ENCODE results near the gene FBXO21. TPM values are rescaled to one million over a fixed set of nuclear protein-coding genes. Genes with fewer than 3 reads are reported as not detected.
A peak's percentile ranks its signal among the peaks of the same experiment; 100 is the strongest.

FBXO21 gene
- total and polyA plus RNA-seq, 2 of the 13 experiments (the other 11 are each of a cell fraction or from before 2014, with no cell fraction given) = 15.6 to 32.5 TPM

DNA sequence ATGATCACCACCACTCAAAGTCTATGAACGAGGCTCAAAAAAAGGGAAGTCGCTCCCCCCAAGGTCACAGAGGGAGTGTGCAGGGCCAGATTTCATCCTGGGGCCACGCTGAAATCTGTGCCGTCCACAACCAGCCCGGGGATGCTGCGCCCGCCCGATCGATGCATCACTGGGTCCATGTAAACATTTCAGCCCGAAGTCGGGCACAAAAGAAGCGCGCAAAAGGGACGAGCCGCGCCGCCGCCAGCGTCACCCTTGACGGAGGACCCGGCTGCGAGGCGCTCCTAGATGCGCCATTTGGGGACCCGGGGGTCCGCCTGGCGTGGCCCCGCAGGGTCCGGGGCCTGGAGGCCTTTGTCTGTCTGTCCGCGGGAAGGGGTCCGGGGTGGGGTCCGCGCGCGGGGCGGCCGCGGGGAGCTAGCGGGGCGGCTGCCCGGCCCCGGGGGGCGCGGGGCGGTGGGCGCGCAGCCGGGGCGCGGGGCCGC, 503 bp downstream of the FBXO21 start (continued):
- TF ChIP-seq, protein P1, sequence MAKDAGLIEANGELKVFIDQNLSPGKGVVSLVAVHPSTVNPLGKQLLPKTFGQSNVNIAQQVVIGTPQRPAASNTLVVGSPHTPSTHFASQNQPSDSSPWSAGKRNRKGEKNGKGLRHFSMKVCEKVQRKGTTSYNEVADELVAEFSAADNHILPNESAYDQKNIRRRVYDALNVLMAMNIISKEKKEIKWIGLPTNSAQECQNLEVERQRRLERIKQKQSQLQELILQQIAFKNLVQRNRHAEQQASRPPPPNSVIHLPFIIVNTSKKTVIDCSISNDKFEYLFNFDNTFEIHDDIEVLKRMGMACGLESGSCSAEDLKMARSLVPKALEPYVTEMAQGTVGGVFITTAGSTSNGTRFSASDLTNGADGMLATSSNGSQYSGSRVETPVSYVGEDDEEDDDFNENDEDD (CRISPR knock-in tag; IDR thresholded peaks at IDR 0.05; ENCODE audit: borderline replicate concordance) = peak; percentile 29; the same call in 1 of the 2 replicates
- TF ChIP-seq SP2 (CRISPR knock-in tag; IDR thresholded peaks at IDR 0.05) (no peak), HOXD1 (CRISPR knock-in tag; IDR thresholded peaks at IDR 0.05) (no peak), HDAC2 (CRISPR knock-in tag; IDR thresholded peaks at IDR 0.05) (peak; percentile 40; the same call in 1 of the 2 replicates), MEIS1 (CRISPR knock-in tag; IDR thresholded peaks at IDR 0.05; ENCODE audit: borderline replicate concordance) (no peak), IRF2 (CRISPR knock-in tag; IDR thresholded peaks at IDR 0.05) (no peak), RBM22 (optimal IDR thresholded peaks at IDR 0.05; ENCODE audit: low read length) (no peak), RFX3 (CRISPR knock-in tag; IDR thresholded peaks at IDR 0.05) (no peak), ZNF572 (CRISPR knock-in tag; IDR thresholded peaks at IDR 0.05) (no peak), ZSCAN30 (CRISPR knock-in tag; IDR thresholded peaks at IDR 0.05) (no peak), CBFB (CRISPR knock-in tag; IDR thresholded peaks at IDR 0.05) (no peak), GLI4 (CRISPR knock-in tag; IDR thresholded peaks at IDR 0.05; ENCODE audit: borderline replicate concordance) (no peak), CCDC6 (CRISPR knock-in tag; IDR thresholded peaks at IDR 0.05) (no peak), HCFC1 (IDR thresholded peaks at IDR 0.05; ENCODE audit: low read depth, low read length) (no peak), ZNF878 (CRISPR knock-in tag; IDR thresholded peaks at IDR 0.05) (0 out of 2 replicates have a peak, but pooled peaks have one; percentile 29), PCBP2 (optimal IDR thresholded peaks at IDR 0.05; ENCODE audit: low read depth, low read length, poor library complexity, severe bottlenecking) (no peak), ZNF713 (CRISPR knock-in tag; IDR thresholded peaks at IDR 0.05) (no peak), CC2D1A (CRISPR knock-in tag; IDR thresholded peaks at IDR 0.05) (no peak)
- TF ChIP-seq, protein P2, sequence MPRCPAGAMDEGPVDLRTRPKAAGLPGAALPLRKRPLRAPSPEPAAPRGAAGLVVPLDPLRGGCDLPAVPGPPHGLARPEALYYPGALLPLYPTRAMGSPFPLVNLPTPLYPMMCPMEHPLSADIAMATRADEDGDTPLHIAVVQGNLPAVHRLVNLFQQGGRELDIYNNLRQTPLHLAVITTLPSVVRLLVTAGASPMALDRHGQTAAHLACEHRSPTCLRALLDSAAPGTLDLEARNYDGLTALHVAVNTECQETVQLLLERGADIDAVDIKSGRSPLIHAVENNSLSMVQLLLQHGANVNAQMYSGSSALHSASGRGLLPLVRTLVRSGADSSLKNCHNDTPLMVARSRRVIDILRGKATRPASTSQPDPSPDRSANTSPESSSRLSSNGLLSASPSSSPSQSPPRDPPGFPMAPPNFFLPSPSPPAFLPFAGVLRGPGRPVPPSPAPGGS (CRISPR knock-in tag; IDR thresholded peaks at IDR 0.05) = no peak
- TF ChIP-seq, protein P3, sequence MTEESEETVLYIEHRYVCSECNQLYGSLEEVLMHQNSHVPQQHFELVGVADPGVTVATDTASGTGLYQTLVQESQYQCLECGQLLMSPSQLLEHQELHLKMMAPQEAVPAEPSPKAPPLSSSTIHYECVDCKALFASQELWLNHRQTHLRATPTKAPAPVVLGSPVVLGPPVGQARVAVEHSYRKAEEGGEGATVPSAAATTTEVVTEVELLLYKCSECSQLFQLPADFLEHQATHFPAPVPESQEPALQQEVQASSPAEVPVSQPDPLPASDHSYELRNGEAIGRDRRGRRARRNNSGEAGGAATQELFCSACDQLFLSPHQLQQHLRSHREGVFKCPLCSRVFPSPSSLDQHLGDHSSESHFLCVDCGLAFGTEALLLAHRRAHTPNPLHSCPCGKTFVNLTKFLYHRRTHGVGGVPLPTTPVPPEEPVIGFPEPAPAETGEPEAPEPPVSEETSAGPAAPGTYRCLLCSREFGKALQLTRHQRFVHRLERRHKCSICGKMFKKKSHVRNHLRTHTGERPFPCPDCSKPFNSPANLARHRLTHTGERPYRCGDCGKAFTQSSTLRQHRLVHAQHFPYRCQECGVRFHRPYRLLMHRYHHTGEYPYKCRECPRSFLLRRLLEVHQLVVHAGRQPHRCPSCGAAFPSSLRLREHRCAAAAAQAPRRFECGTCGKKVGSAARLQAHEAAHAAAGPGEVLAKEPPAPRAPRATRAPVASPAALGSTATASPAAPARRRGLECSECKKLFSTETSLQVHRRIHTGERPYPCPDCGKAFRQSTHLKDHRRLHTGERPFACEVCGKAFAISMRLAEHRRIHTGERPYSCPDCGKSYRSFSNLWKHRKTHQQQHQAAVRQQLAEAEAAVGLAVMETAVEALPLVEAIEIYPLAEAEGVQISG (CRISPR knock-in tag; IDR thresholded peaks at IDR 0.05) = peak; percentile 2; the same call in 1 of the 2 replicates
- TF ChIP-seq, protein P4, sequence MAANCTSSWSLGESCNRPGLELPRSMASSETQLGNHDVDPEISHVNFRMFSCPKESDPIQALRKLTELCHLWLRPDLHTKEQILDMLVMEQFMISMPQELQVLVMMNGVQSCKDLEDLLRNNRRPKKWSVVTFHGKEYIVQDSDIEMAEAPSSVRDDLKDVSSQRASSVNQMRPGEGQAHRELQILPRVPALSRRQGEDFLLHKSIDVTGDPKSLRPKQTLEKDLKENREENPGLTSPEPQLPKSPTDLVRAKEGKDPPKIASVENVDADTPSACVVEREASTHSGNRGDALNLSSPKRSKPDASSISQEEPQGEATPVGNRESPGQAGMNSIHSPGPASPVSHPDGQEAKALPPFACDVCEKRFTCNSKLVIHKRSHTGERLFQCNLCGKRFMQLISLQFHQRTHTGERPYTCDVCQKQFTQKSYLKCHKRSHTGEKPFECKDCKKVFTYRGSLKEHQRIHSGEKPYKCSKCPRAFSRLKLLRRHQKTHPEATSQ (CRISPR knock-in tag; IDR thresholded peaks at IDR 0.05; ENCODE audit: borderline replicate concordance) = no peak
- TF ChIP-seq, protein P5, sequence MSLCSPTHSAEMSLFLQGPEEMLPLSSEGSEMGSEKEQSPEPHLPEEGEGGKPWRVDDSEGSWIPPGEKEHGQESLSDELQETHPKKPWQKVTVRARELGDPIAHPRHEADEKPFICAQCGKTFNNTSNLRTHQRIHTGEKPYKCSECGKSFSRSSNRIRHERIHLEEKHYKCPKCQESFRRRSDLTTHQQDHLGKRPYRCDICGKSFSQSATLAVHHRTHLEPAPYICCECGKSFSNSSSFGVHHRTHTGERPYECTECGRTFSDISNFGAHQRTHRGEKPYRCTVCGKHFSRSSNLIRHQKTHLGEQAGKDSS (CRISPR knock-in tag; IDR thresholded peaks at IDR 0.05; ENCODE audit: borderline replicate concordance, low read depth) = no peak

Measured in HepG2 (cell line).